Fibroblast of mammary gland (primary cell): ENCODE measurements around the gene CACNA1C.

Source experiments
- DNase-seq: peaks from one replicate; pipeline ENCODE4 v3.0.0-alpha.2; 2010; ENCODE audit warnings: low read depth
- H3K4me3 ChIP-seq: 2 replicates; pipeline ENCODE4 v1.5.1; 2011; ENCODE audit warnings: low read depth, mild to moderate bottlenecking, low read length, moderate library complexity; ENCODE audit not compliant: control insufficient read depth
- CTCF ChIP-seq: conservative IDR thresholded peaks from 2 replicates; pipeline ENCODE4 v1.5.1; 2011; ENCODE audit warnings: low read depth, low read length, inconsistent platforms; ENCODE audit not compliant: control insufficient read depth, insufficient read depth

The CACNA1C gene

GRCh38 chr12:2314492-2314891 is 261.7 kb downstream of the CACNA1C start:
- no peak overlapping the region for H3K4me3 ChIP-seq
- no peak for TF ChIP-seq CTCF
- DNase-seq = no peak

- TF ChIP-seq CTCF = no peak
- no peak overlapping the region for H3K4me3 ChIP-seq
- no peak for DNase-seq
Measured at GRCh38 chr12:2317772-2318171, 265.0 kb downstream of the CACNA1C start.

GRCh38 chr12:2318286-2318685 is 265.5 kb downstream of the CACNA1C start:
- no peak for TF ChIP-seq CTCF
- DNase-seq = no peak
- no peak overlapping the region for H3K4me3 ChIP-seq

GRCh38 chr12:2319136-2319535 is 266.3 kb downstream of the CACNA1C start:
- no peak for TF ChIP-seq CTCF
- no peak for DNase-seq
- no peak overlapping the region for H3K4me3 ChIP-seq

- DNase-seq = peak; percentile 36
- TF ChIP-seq CTCF = no peak
- H3K4me3 ChIP-seq = no peak overlapping the region
Measured at GRCh38 chr12:2319737-2320506, 267.1 kb downstream of the CACNA1C start.

GRCh38 chr12:2320841-2321240 is 268.1 kb downstream of the CACNA1C start:
- TF ChIP-seq CTCF = no peak
- H3K4me3 ChIP-seq = no peak overlapping the region
- no peak for DNase-seq
